ENCODE data around the gene AHRR.

AHRR gene

GRCh38 chr5:456351-457194, 135.1 kb downstream of the AHRR start:
- H3K27ac ChIP-seq: no peak overlapping the region
- no peak for TF ChIP-seq CTCF (conservative IDR thresholded peaks at IDR 0.05)

GRCh38 chr5:457195-457961, 135.9 kb downstream of the AHRR start:
- TF ChIP-seq CTCF (conservative IDR thresholded peaks at IDR 0.05): no peak
- no peak overlapping the region for H3K27ac ChIP-seq

GRCh38 chr5:458547-459353, 137.2 kb downstream of the AHRR start:
- no peak overlapping the region for H3K27ac ChIP-seq
- no peak for TF ChIP-seq CTCF (conservative IDR thresholded peaks at IDR 0.05)

- H3K27ac ChIP-seq: no peak overlapping the region
- no peak for TF ChIP-seq CTCF (conservative IDR thresholded peaks at IDR 0.05)
Measured at GRCh38 chr5:459562-460272, 138.2 kb downstream of the AHRR start.

- TF ChIP-seq CTCF (conservative IDR thresholded peaks at IDR 0.05): no peak
- H3K27ac ChIP-seq: no peak overlapping the region
Measured at GRCh38 chr5:460273-460625, 138.7 kb downstream of the AHRR start.

- no peak overlapping the region for H3K27ac ChIP-seq
- no peak for TF ChIP-seq CTCF (conservative IDR thresholded peaks at IDR 0.05)
Measured at GRCh38 chr5:462051-462481, 140.6 kb downstream of the AHRR start.
